ENCODE measurements around the gene RAC3.
"Not testable (repeated sequence)": the region's sequence is repeated elsewhere in the genome, so short reads cannot be mapped to it uniquely, and the experiment has no call there.

RAC3 gene

GRCh38 chr17:82037889-82038195 lies 6.4 kb downstream of the RAC3 start:
- WGBS, 2 experiments (ENCODE audit: insufficient coverage in 2 of 2) = 31 to 37% methylated on average over 8 to 10 of the region's 10 CpGs
- Histone ChIP-seq H3K27ac (ENCODE audit: low read depth, low read length, severe bottlenecking) (peak overlapping the region; percentile 31), H3K9me3 (ENCODE audit: control insufficient read depth, low read length) (no peaks in the 10 kb centered on the region), H3K4me3 (ENCODE audit: extremely low read depth, insufficient read depth, low read length, poor library complexity, severe bottlenecking) (peak overlapping the region; percentile 59), H3K4me1 (ENCODE audit: control insufficient read depth, insufficient read depth, low read length, poor library complexity, severe bottlenecking) (peaks cover 10% of the 10 kb centered on the region), H3K36me3 (ENCODE audit: control insufficient read depth, insufficient read depth, low read length) (peaks cover 20% of the 10 kb centered on the region)

DNA sequence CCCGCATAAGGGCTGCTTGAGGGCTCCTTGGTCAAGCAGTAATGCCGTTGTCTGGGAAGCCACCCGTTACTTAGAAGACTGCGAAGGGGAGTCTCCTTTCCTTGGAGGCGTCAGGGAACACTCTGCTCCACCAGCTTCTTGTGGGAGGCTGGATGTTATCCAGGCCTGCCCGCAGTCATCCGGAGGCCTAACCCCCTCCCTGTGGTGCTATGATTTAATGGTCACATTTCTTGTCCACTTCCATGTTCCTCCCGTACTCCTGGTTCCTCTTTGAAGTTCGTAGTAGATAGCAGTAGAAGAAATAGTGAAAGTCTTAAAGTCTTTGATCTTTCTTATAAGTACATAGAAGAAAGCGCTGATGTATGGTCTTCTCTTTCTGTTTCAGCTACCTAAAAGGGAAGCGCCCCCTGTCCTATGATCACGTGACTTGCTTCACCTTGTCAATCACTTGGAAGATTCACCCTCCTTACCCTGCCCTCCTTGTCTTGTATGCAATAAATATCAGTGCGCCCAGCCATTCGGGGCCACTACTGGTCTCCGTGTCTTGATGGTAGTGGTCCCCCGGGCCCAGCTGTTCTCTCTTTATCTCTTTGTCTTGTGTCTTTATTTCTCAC lies 7.4 kb downstream of the RAC3 start:
- not testable (repeated sequence) for H3K27ac ChIP-seq (ENCODE audit: low read depth, low read length, severe bottlenecking); H3K9me3 ChIP-seq (ENCODE audit: control insufficient read depth, low read length); H3K4me3 ChIP-seq (ENCODE audit: extremely low read depth, insufficient read depth, low read length, poor library complexity, severe bottlenecking); H3K4me1 ChIP-seq (ENCODE audit: control insufficient read depth, insufficient read depth, low read length, poor library complexity, severe bottlenecking)
- 94 to 98% methylated on average over 9 to 12 of the region's 16 CpGs for WGBS, 2 experiments (ENCODE audit: insufficient coverage in 2 of 2)
- peaks cover 13% of the 10 kb centered on the region for H3K36me3 ChIP-seq (ENCODE audit: control insufficient read depth, insufficient read depth, low read length)

- Histone ChIP-seq H3K9me3 (ENCODE audit: control insufficient read depth, low read length) (no peaks in the 10 kb centered on the region), H3K27ac (ENCODE audit: low read depth, low read length, severe bottlenecking) (no peak overlapping the region), H3K36me3 (ENCODE audit: control insufficient read depth, insufficient read depth, low read length) (peaks cover 7% of the 10 kb centered on the region), H3K4me1 (ENCODE audit: control insufficient read depth, insufficient read depth, low read length, poor library complexity, severe bottlenecking) (peaks cover 9% of the 10 kb centered on the region), H3K4me3 (ENCODE audit: extremely low read depth, insufficient read depth, low read length, poor library complexity, severe bottlenecking) (no peak overlapping the region)
- 93% methylated on average over 5 to 8 of the region's 8 CpGs for WGBS, 2 experiments (ENCODE audit: insufficient coverage in 2 of 2)
Measured at GRCh38 chr17:82039695-82040299, 8.3 kb downstream of the RAC3 start.

DNA sequence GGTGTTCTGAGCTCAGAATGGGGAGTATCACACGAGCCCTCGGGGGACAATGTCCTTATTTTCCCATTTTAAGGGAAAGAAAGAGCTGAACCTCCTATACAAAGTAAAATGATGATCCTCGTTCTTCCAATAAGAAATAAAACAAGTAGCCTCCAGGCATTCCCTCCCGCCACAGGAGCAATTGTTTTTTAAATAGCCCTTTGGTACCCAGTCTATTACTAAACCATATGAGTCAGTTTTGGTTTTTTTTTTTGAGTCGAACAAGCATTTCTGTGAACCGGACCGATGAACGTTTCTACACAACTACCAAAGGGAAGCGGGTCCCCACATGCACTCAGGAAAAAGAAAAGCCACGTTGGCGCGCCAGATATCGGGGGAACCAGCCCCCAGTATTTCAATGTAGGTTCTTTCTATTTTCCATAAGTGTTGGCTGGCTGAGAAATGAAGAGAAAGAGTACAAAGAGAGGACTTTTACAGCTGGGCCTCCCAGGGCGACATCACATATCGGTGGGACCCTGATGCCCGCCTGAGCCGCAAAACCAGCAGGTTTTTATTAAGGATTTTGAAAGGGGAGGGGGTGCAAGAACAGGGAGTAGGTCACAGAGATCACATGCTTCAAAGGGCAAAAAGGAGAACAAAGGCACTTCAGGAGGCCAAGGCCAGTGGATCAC lies 9.8 kb downstream of the RAC3 start:
- Histone ChIP-seq H3K36me3 (ENCODE audit: control insufficient read depth, insufficient read depth, low read length) (peaks cover 2% of the 10 kb centered on the region), H3K4me3 (ENCODE audit: extremely low read depth, insufficient read depth, low read length, poor library complexity, severe bottlenecking) (no peak overlapping the region), H3K4me1 (ENCODE audit: control insufficient read depth, insufficient read depth, low read length, poor library complexity, severe bottlenecking) (peaks cover 9% of the 10 kb centered on the region), H3K9me3 (ENCODE audit: control insufficient read depth, low read length) (no peaks in the 10 kb centered on the region), H3K27ac (ENCODE audit: low read depth, low read length, severe bottlenecking) (no peak overlapping the region)
- WGBS, 2 experiments (ENCODE audit: insufficient coverage in 2 of 2) = 81 to 84% methylated on average over 5 to 14 of the region's 17 CpGs

DNA sequence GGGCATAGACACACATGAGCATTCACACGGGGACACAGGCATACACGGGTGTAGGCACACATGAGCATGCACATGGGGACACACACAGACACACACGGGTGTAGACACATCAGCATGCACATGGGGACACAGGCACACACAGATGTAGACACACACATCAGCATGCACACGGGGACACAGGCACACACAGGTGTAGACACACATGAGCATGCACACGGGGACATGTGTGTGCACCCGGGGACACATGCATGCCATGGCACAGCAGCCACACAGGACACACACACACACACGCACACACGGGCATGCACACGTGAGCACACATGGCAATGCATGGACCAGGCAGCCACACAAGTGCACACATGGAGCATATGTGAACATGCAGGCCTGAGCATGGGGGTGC lies 11.2 kb downstream of the RAC3 start:
- WGBS, 2 experiments (ENCODE audit: insufficient coverage in 2 of 2) = 94 to 95% methylated on average over 9 of the region's 9 CpGs
- H3K4me3 ChIP-seq (ENCODE audit: extremely low read depth, insufficient read depth, low read length, poor library complexity, severe bottlenecking) = no peak overlapping the region

GRCh38 chr17:82043507-82043906 lies 12.0 kb downstream of the RAC3 start:
- no peaks in the 10 kb centered on the region for H3K4me1 ChIP-seq (ENCODE audit: control insufficient read depth, insufficient read depth, low read length, poor library complexity, severe bottlenecking)
- H3K4me3 ChIP-seq (ENCODE audit: extremely low read depth, insufficient read depth, low read length, poor library complexity, severe bottlenecking) = no peak overlapping the region
- no peak overlapping the region for H3K27ac ChIP-seq (ENCODE audit: low read depth, low read length, severe bottlenecking)
- H3K36me3 ChIP-seq (ENCODE audit: control insufficient read depth, insufficient read depth, low read length) = peaks cover 12% of the 10 kb centered on the region
- 77 to 85% methylated on average over 14 to 15 of the region's 16 CpGs for WGBS, 2 experiments (ENCODE audit: insufficient coverage in 2 of 2)
- H3K9me3 ChIP-seq (ENCODE audit: control insufficient read depth, low read length) = no peaks in the 10 kb centered on the region

More for the DNA sequence above, 11.2 kb downstream of the RAC3 start:
- Histone ChIP-seq H3K36me3 (ENCODE audit: control insufficient read depth, insufficient read depth, low read length) (peaks cover 4% of the 10 kb centered on the region), H3K4me1 (ENCODE audit: control insufficient read depth, insufficient read depth, low read length, poor library complexity, severe bottlenecking) (peaks cover 3% of the 10 kb centered on the region), H3K9me3 (ENCODE audit: control insufficient read depth, low read length) (no peaks in the 10 kb centered on the region), H3K27ac (ENCODE audit: low read depth, low read length, severe bottlenecking) (no peak overlapping the region)

- Histone ChIP-seq H3K27ac (ENCODE audit: low read depth, low read length, severe bottlenecking) (no peak overlapping the region), H3K36me3 (ENCODE audit: control insufficient read depth, insufficient read depth, low read length) (peaks cover 31% of the 10 kb centered on the region), H3K4me1 (ENCODE audit: control insufficient read depth, insufficient read depth, low read length, poor library complexity, severe bottlenecking) (no peaks in the 10 kb centered on the region), H3K9me3 (ENCODE audit: control insufficient read depth, low read length) (no peaks in the 10 kb centered on the region), H3K4me3 (ENCODE audit: extremely low read depth, insufficient read depth, low read length, poor library complexity, severe bottlenecking) (no peak overlapping the region)
- WGBS, 2 experiments (ENCODE audit: insufficient coverage in 2 of 2) = 88 to 98% methylated on average over 8 to 14 of the region's 14 CpGs
Measured at GRCh38 chr17:82045936-82046484, 14.5 kb downstream of the RAC3 start.

- H3K4me1 ChIP-seq (ENCODE audit: control insufficient read depth, insufficient read depth, low read length, poor library complexity, severe bottlenecking) = no peaks in the 10 kb centered on the region
- H3K36me3 ChIP-seq (ENCODE audit: control insufficient read depth, insufficient read depth, low read length) = peaks cover 31% of the 10 kb centered on the region
- H3K9me3 ChIP-seq (ENCODE audit: control insufficient read depth, low read length) = no peaks in the 10 kb centered on the region
- 94 to 96% methylated on average over 21 of the region's 21 CpGs for WGBS, 2 experiments (ENCODE audit: insufficient coverage in 2 of 2)
- no peak overlapping the region for H3K27ac ChIP-seq (ENCODE audit: low read depth, low read length, severe bottlenecking)
- H3K4me3 ChIP-seq (ENCODE audit: extremely low read depth, insufficient read depth, low read length, poor library complexity, severe bottlenecking) = no peak overlapping the region
Measured at GRCh38 chr17:82046903-82047302, 15.4 kb downstream of the RAC3 start.

DNA sequence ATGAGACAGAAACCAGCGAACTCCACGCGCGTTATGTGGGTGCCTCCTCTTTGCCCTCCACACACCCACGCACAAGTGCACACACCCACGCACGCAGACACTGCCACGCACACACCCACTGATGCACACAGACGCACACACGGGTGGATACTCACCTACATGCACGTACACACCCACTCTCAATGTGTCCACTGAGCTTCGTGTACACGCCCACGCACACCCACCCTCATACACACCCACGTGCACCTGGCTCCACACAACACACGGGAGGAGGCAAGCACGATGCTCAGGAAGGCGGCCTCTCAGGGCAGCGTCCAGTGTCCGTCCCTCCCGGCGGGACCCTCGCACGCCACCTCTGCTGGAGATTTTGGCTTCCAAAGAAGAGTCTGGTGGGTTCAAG lies 15.9 kb downstream of the RAC3 start:
- peaks cover 31% of the 10 kb centered on the region for H3K36me3 ChIP-seq (ENCODE audit: control insufficient read depth, insufficient read depth, low read length)
- H3K4me3 ChIP-seq (ENCODE audit: extremely low read depth, insufficient read depth, low read length, poor library complexity, severe bottlenecking) = no peak overlapping the region
- 91 to 98% methylated on average over 18 to 23 of the region's 24 CpGs for WGBS, 2 experiments (ENCODE audit: insufficient coverage in 2 of 2)
- H3K4me1 ChIP-seq (ENCODE audit: control insufficient read depth, insufficient read depth, low read length, poor library complexity, severe bottlenecking) = no peaks in the 10 kb centered on the region
- no peaks in the 10 kb centered on the region for H3K9me3 ChIP-seq (ENCODE audit: control insufficient read depth, low read length)
- no peak overlapping the region for H3K27ac ChIP-seq (ENCODE audit: low read depth, low read length, severe bottlenecking)

DNA sequence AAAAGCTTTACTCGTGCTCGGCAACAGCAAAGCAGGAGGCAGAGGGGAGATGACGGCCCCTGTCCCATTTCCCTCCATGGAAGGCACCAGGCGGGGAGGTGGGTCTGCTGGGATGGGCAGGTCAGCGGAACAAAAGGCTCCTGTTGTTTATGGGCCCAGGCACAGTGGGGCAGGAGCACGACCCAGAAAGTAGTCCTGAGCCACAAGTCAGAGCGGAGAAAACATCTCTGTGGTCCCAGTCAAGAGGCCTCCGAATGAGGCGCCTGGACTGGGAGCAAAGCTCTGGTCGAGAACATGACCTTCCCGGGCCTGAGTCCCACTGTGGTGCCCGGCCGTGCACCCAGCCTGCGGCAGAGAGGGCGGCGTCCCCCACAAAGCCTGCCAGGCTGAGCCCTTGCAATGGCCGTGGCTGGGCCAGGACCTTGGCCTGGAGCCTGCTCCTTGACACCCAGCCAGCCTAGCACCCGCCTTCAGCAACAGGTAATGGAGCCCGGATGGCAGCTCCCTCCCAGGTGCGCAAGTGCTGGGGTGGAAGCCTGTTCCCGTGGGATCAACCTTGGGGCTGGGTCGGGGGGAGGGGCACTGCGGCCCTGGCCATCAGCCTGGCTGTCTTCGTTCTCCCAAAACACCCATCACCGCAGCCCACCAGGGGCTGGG lies 16.6 kb downstream of the RAC3 start:
- 91 to 93% methylated on average over 21 to 23 of the region's 25 CpGs for WGBS, 2 experiments (ENCODE audit: insufficient coverage in 2 of 2)
- H3K4me3 ChIP-seq (ENCODE audit: extremely low read depth, insufficient read depth, low read length, poor library complexity, severe bottlenecking) = no peak overlapping the region
- H3K9me3 ChIP-seq (ENCODE audit: control insufficient read depth, low read length) = no peaks in the 10 kb centered on the region
- no peak overlapping the region for H3K27ac ChIP-seq (ENCODE audit: low read depth, low read length, severe bottlenecking)
- H3K4me1 ChIP-seq (ENCODE audit: control insufficient read depth, insufficient read depth, low read length, poor library complexity, severe bottlenecking) = no peaks in the 10 kb centered on the region
- peaks cover 32% of the 10 kb centered on the region for H3K36me3 ChIP-seq (ENCODE audit: control insufficient read depth, insufficient read depth, low read length)

Measured in mesodermal cell (in vitro differentiated cells).